NCI-H146 (cell line): ENCODE measurements around the gene BMERB1.
"Not testable (repeated sequence)": the region's sequence is repeated elsewhere in the genome, so short reads cannot be mapped to it uniquely, and the experiment has no call there.

Source experiments
- DNase-seq: peaks from one replicate; lab custom pipeline; 2025; lab: John Stamatoyannopoulos, UW

BMERB1 gene

DNA sequence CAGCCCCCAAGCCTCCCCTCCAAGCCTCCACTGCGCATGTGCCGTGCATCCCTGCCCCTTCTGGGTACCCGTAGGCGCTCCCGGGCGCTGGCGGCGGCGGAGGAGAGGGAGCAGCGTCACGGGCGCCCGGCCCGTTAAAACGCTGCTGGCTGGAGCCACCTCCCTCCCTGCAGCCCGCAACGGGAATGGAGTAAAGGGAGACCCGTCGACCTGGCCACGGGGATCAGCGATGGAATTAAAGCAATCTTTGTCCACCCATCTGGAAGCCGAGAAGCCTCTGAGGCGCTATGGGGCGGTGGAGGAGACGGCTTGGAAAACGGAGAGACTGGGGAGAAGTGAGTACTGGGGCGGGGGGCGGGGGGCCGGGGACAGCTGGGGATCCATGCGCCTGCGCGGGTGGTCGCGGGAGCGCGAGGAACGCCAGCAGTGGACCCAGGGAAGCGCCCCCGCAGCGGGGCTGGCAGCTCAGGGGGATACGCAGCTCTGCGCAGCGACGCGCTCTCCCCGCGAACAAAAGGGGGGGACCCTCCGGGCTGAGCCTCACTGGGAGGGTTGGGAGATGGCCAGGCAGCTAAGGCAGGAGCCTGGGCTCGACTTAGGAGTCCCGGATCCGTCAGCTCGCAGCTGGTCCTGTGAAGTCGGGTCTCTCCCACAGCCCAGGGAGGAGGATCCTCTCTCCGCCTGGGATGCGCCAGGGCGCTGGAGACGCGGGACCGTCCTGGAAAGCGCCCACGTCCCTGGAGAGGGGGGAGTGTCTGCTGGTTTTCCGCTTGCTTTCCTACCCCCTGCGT is at the start of gene BMERB1:
Gene BMERB1 (plus strand): TSS at position 164 of the 791 bp plus-strand sequence. CDS start 66 bp downstream, at position 230.
- peak; percentile 85 for DNase-seq

- not testable (repeated sequence) for DNase-seq
Observed at GRCh38 chr16:15388060-15388459, 46.3 kb upstream of the BMERB1 start.

- not testable (repeated sequence) for DNase-seq
Observed at GRCh38 chr16:15389916-15390315, 44.5 kb upstream of the BMERB1 start.

DNA sequence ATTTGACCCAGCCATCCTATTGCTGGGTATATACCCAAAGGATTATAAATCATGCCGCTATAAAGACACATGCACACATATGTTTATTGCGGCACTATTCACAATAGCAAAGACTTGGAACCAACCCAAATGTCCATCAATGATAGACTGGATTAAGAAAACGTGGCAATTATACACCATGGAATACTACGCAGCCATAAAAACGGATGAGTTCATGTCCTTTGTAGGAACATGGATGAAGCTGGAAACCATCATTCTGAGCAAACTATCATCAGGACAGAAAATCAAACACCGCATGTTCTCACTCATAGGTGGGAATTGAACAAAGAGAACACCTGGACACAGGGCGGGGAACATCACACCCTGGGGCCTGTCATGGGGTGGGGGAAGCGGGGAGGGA is 41.4 kb upstream of the BMERB1 start:
- not testable (repeated sequence) for DNase-seq

- DNase-seq, result peak; percentile 80
Observed at GRCh38 chr16:15395631-15396508, 38.5 kb upstream of the BMERB1 start, which contains the start of gene MPV17L. MPV17L (plus strand) TSS chr16:15395754; CDS start chr16:15395898, 144 bp downstream.

DNA sequence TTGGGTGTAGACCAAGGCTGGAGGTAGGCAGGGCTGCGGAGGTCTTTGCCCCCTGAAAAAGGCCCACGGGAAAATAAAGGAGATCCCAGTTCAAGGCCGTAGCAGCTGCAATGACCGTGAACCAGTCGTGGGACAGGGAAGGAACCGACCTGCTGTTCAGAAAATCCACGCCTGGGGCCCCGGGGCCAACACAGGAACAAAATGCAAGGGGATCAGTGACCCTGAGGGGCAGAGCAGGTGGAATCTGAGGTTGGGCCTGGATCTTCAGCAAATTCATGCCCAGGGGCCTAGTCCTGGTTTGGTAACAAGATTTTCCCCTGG is 37.9 kb upstream of the BMERB1 start:
- DNase-seq, result not testable (repeated sequence)

GRCh38 chr16:15396948-15397594 is 37.3 kb upstream of the BMERB1 start:
- no peak for DNase-seq

GRCh38 chr16:15398618-15399316 is 35.6 kb upstream of the BMERB1 start:
- no peak for DNase-seq

DNA sequence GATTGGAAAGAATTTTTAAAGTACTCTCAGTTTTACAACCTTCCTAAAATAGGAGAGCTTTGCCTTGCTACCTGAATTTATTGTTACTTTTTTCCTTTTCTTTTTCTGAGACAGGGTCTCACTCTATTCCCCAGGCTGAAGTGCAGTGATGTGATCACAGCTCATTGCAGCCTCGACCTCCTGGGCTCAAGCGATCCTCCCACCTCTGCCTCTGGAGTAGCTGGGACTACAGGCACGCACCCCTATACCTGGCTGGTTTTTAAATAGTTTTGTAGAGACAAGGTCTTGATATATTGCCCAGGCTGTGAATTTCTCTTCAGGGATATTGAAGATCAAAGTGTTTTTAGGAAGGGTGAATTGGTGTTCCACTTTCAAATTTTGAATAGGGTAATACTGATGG is 35.1 kb upstream of the BMERB1 start:
- DNase-seq, result no peak

- not testable (repeated sequence) for DNase-seq
Observed at GRCh38 chr16:15400314-15400713, 34.1 kb upstream of the BMERB1 start.

- no peak for DNase-seq
Observed at GRCh38 chr16:15401972-15402371, 32.4 kb upstream of the BMERB1 start.

DNA sequence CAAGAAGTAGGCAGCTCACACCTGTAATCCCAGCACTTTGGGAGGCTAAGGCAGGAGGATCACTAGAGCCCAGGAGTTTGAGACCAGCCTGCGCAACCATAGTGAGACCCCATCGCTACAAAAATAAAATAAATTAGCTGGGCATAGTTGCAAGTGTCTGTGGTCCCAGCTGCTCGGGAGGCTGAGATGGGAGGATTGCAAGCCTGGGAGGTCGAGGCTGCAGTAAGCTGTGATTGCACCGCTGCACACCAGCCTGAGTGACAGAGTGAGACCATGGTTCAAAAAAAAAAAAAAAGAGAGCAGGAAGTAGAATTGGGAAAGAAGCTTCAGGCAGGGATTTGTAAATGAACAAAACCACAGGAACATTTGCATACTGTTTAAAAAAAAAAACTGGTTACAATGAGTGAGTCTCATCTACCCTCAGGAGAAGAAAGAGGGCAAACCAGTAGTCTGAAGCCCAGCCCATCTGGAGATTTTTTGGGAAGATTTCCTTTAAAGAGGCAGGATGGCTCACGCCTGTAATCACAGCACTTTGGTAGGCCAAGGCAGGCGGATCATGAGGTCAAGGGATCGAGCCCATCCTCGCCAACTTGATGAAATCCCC is 30.9 kb upstream of the BMERB1 start:
- no peak for DNase-seq

- not testable (repeated sequence) for DNase-seq
Observed at GRCh38 chr16:15404091-15404490, 30.3 kb upstream of the BMERB1 start.

DNA sequence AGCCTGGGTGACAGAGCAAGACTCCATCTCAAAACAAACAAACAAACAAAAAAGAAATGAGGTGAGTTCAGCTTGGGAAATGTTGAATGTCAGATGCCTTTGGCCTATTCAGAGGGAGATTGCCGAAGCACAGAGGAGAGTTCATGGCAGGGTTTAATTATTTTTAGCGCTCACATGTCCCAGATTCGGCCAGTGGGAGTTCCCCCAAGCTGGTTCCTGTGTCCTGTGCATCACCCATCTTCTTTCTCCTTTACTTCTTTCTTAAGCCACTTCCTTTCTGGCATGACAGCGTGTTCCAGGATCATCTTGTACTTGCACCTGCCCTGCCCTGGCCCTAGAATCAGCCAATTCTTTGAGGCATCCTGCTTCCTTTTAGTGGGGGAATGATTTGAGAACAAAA is 29.6 kb upstream of the BMERB1 start:
- no peak for DNase-seq

- not testable (repeated sequence) for DNase-seq
Observed at GRCh38 chr16:15407756-15408155, 26.6 kb upstream of the BMERB1 start.

DNA sequence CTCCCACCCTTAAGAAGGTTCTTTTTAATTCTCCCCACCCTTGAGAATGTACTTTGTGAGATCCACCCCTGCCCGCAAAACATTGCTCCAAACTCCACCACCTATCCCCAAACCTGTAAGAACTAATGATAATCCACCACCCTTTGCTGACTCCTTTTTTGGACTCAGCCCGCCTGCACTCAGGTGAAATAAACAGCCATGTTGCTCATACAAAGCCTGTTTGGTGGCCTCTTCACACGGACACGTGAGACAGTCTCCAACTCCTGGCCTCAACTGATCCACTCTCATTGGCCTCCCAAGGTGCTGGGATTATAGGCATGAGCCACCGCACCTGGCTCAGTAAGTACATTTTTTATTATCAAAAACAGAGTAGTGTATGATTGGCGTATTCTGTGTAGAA is 24.9 kb upstream of the BMERB1 start:
- not testable (repeated sequence) for DNase-seq

- DNase-seq, result no peak
Observed at GRCh38 chr16:15415511-15415985, 18.8 kb upstream of the BMERB1 start.

GRCh38 chr16:15417197-15417596 is 17.2 kb upstream of the BMERB1 start:
- no peak for DNase-seq

- DNase-seq, result no peak
Observed at GRCh38 chr16:15418206-15418605, 16.2 kb upstream of the BMERB1 start.

DNA sequence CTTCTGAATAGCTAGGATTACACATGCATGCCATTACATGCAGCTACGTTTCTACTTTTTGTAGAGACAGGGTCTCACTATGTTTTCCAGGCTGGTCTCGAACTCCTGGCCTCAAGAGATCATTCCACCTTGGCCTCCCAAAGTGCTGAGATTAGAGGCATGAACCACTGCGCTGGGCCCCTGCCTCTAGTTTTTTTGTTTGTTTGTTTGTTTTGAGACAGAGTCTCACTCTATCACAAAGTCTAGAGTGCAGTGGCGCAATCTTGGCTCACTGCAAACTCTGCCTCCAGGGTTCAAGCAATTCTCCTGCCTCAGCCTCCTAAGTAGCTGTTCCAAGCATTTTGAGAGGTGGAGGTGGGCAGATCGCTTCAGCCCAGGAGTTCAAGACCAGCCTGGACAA is 12.7 kb upstream of the BMERB1 start:
- not testable (repeated sequence) for DNase-seq

- no peak for DNase-seq
Observed at GRCh38 chr16:15422222-15422621, 12.2 kb upstream of the BMERB1 start.
